ENCODE data around the gene ACACA. TPM values are rescaled to one million over a fixed set of nuclear protein-coding genes. Genes with fewer than 3 reads are reported as not detected.
"Not testable (repeated sequence)": the region's sequence is repeated elsewhere in the genome, so short reads cannot be mapped to it uniquely, and the experiment has no call there.

ACACA gene
- total and polyA plus RNA-seq, 4 donors = 6.1 to 49.9 (median 23.7) TPM

DNA sequence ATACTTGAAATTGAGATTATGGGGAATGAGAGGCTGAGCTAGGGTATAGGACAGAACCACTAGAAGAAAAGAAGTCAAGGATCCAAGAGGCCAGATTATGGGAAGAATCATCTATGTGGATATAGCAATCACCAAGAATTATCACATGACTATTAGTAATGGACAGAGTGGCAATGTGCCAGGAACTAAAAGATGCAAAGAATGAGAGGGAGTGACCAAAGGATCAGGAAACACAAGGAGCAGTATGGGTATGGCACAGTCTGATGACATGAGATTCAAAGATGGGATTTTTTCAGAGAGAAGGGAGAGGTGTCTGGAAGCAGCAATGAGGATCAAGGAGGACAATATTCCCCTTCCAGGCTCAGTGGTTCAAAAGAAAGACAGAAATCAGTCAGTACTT is 245.7 kb downstream of the ACACA start:
- H3K4me1 ChIP-seq (ENCODE audit: control insufficient read depth in 1 of 2, insufficient read depth in 2 of 2, low read length in 2 of 2) = no peaks in the 10 kb centered on the region
- intact Hi-C loops (cut with DNase I) = loop anchor here in 1 of 2 donors (5.0 kb wide), 1 partner anchor 34 kb away; no protein-coding TSS in a partner anchor
- no peak overlapping the region for H3K27ac ChIP-seq (ENCODE audit: low read depth in 1 of 2, low read length in 2 of 2)
- no peak overlapping the region for H3K4me3 ChIP-seq (ENCODE audit: low read length in 2 of 2)
- ATAC-seq (ENCODE audit: low FRiP score) (no peak), DNase-seq (no peak)
- H3K36me3 ChIP-seq (ENCODE audit: control insufficient read depth in 1 of 2, insufficient read depth in 2 of 2, low read length in 1 of 2) = no peaks in the 10 kb centered on the region
- no peaks in the 10 kb centered on the region for H3K9me3 ChIP-seq (ENCODE audit: control insufficient read depth, low read length)
- H3K27me3 ChIP-seq (ENCODE audit: control insufficient read depth in 1 of 2, insufficient read depth in 2 of 2, low read length in 1 of 2) = no peaks in the 10 kb centered on the region

DNA sequence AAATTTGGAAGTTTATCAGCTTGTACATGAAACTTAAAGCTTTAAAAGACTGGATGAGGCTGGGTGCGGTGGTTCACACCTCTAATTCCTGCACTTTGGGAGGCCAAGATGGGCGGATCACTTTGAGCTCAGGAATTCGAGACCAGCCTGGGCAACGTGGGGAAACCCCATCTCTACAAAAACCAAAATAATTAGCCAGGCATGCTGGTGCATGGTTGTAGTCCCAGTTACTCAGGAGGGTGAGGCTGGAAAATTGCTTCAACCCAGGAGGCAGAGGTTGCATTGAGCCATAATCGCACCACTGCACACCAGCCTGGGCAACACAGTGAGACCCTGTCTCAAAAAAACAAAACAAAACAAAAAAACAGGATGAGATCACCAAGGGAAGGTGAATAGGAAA is 248.3 kb downstream of the ACACA start:
- Histone ChIP-seq H3K36me3 (ENCODE audit: control insufficient read depth in 1 of 2, insufficient read depth in 2 of 2, low read length in 1 of 2) (no peaks in the 10 kb centered on the region), H3K9me3 (ENCODE audit: control insufficient read depth, low read length) (no peaks in the 10 kb centered on the region), H3K27ac (ENCODE audit: low read depth in 1 of 2, low read length in 2 of 2) (no peak overlapping the region), H3K4me3 (ENCODE audit: low read length in 2 of 2) (no peak overlapping the region), H3K4me1 (ENCODE audit: control insufficient read depth in 1 of 2, insufficient read depth in 2 of 2, low read length in 2 of 2) (no peaks in the 10 kb centered on the region), H3K27me3 (ENCODE audit: control insufficient read depth in 1 of 2, insufficient read depth in 2 of 2, low read length in 1 of 2) (no peaks in the 10 kb centered on the region)
- intact Hi-C loops (cut with DNase I) = no loop called here
- 95% methylated on average over 5 of the region's 5 CpGs for WGBS, 2 donors
- DNase-seq = no peak
- no peak for ATAC-seq (ENCODE audit: low FRiP score)

GRCh38 chr17:37148156-37148555 is 258.5 kb downstream of the ACACA start:
- DNase-seq = no peak
- no peaks in the 10 kb centered on the region for H3K27me3 ChIP-seq (ENCODE audit: control insufficient read depth in 1 of 2, insufficient read depth in 2 of 2, low read length in 1 of 2)
- H3K4me3 ChIP-seq (ENCODE audit: low read length in 2 of 2) = no peak overlapping the region
- no peaks in the 10 kb centered on the region for H3K9me3 ChIP-seq (ENCODE audit: control insufficient read depth, low read length)
- peaks cover 0 to 2% of the 10 kb centered on the region in 2 donors for H3K36me3 ChIP-seq (ENCODE audit: control insufficient read depth in 1 of 2, insufficient read depth in 2 of 2, low read length in 1 of 2)
- intact Hi-C loops (cut with DNase I) = no loop called here
- H3K27ac ChIP-seq (ENCODE audit: low read depth in 1 of 2, low read length in 2 of 2) = no peak overlapping the region
- no peaks in the 10 kb centered on the region for H3K4me1 ChIP-seq (ENCODE audit: control insufficient read depth in 1 of 2, insufficient read depth in 2 of 2, low read length in 2 of 2)
- ATAC-seq (ENCODE audit: low FRiP score) = no peak
- WGBS, 2 donors = 75 to 77% methylated on average over 2 of the region's 2 CpGs

DNA sequence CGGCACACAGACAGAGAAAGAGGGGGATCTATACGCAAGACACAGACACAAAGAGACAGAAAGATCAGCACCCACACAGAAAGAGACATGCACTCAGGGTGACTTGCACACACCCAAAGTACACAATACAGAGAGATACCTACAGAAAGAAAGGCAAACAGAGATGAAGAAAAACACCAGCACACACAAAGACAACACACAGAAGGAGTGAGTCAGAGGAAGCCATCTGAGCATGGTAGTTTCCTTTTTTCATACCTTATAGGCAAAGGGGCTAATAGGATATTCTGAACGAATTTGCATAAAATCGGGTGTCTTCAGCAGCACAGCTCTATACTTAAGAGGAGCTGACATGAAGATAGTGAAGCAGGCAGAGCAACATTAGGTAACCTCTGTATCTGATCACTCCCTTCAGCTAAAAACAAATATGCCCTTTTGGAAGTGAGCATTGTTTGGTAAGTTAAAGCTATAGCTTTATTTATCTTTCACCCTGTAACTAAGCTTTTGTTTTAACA is 259.3 kb downstream of the ACACA start:
- H3K27me3 ChIP-seq (ENCODE audit: control insufficient read depth in 1 of 2, insufficient read depth in 2 of 2, low read length in 1 of 2) = no peaks in the 10 kb centered on the region
- peaks cover 0 to 2% of the 10 kb centered on the region in 2 donors for H3K36me3 ChIP-seq (ENCODE audit: control insufficient read depth in 1 of 2, insufficient read depth in 2 of 2, low read length in 1 of 2)
- WGBS, 2 donors = 82 to 88% methylated on average over 4 of the region's 4 CpGs
- DNase-seq (no peak), ATAC-seq (ENCODE audit: low FRiP score) (no peak)
- H3K9me3 ChIP-seq (ENCODE audit: control insufficient read depth, low read length) = no peaks in the 10 kb centered on the region
- no peak overlapping the region for H3K27ac ChIP-seq (ENCODE audit: low read depth in 1 of 2, low read length in 2 of 2)
- no peak overlapping the region for H3K4me3 ChIP-seq (ENCODE audit: low read length in 2 of 2)
- intact Hi-C loops (cut with DNase I) = no loop called here
- H3K4me1 ChIP-seq (ENCODE audit: control insufficient read depth in 1 of 2, insufficient read depth in 2 of 2, low read length in 2 of 2) = no peaks in the 10 kb centered on the region

DNA sequence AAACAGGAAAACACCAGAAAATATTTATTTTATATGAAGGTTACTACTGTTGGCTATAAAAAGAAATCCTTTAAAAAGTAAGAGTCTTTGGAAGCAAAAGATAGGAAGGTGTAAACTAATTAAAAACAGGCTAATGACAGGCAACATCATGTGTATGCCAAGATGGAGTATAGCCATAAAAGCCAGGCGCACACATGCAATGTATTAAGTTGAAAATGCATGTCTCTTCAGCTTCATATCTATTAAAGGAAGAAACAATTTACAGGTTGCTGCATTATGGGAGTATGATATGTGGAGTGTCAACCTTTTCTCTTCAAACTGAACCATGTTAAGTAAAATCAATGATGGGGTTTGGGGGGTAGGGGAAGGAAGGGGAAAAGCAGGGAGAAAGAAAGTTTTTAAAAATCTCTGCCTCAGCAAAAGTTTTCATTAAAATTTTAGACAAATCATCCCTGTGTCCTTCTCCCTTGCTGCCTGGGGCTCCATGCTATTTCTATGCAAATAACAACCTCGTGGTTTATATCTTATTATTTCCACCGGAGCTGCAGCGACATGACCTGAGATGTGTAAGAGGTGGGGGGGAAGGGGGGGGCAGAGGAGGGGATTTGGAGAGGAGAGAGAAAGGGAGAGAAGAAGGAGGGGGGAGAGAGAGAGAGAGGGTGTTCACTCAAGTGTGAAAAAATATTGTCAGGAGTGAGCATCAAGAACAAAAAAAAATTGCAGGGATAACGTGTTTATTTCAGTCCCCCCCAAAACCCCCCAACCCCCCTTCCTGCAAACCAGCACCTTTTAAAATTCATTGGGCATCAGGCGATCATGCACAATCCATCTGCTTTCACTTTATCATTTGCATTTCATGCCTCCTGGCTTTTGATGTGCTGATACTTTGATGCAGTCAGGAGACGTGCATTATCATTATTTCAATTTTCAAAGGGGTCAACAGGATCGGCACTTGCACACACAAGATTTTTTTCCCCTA is 260.3 kb downstream of the ACACA start:
- Histone ChIP-seq H3K9me3 (ENCODE audit: control insufficient read depth, low read length) (no peaks in the 10 kb centered on the region), H3K27me3 (ENCODE audit: control insufficient read depth in 1 of 2, insufficient read depth in 2 of 2, low read length in 1 of 2) (no peaks in the 10 kb centered on the region), H3K4me1 (ENCODE audit: control insufficient read depth in 1 of 2, insufficient read depth in 2 of 2, low read length in 2 of 2) (no peaks in the 10 kb centered on the region), H3K27ac (ENCODE audit: low read depth in 1 of 2, low read length in 2 of 2) (no peak overlapping the region), H3K4me3 (ENCODE audit: low read length in 2 of 2) (no peak overlapping the region), H3K36me3 (ENCODE audit: control insufficient read depth in 1 of 2, insufficient read depth in 2 of 2, low read length in 1 of 2) (peaks cover 0 to 2% of the 10 kb centered on the region in 2 donors)
- WGBS, 2 donors = 90 to 93% methylated on average over 8 of the region's 8 CpGs
- intact Hi-C loops (cut with DNase I) = no loop called here
- ATAC-seq (ENCODE audit: low FRiP score) = no peak
- DNase-seq = no peak

GRCh38 chr17:37144075-37144701 is 262.4 kb downstream of the ACACA start:
- intact Hi-C loops (cut with DNase I) = no loop called here
- Histone ChIP-seq H3K4me3 (ENCODE audit: low read length in 2 of 2) (no peak overlapping the region), H3K36me3 (ENCODE audit: control insufficient read depth in 1 of 2, insufficient read depth in 2 of 2, low read length in 1 of 2) (peaks cover 0 to 3% of the 10 kb centered on the region in 2 donors), H3K27ac (ENCODE audit: low read depth in 1 of 2, low read length in 2 of 2) (no peak overlapping the region), H3K27me3 (ENCODE audit: control insufficient read depth in 1 of 2, insufficient read depth in 2 of 2, low read length in 1 of 2) (no peaks in the 10 kb centered on the region), H3K4me1 (ENCODE audit: control insufficient read depth in 1 of 2, insufficient read depth in 2 of 2, low read length in 2 of 2) (no peaks in the 10 kb centered on the region), H3K9me3 (ENCODE audit: control insufficient read depth, low read length) (no peaks in the 10 kb centered on the region)
- 93 to 94% methylated on average over 7 of the region's 7 CpGs for WGBS, 2 donors
- ATAC-seq (ENCODE audit: low FRiP score) (no peak), DNase-seq (no peak)

DNA sequence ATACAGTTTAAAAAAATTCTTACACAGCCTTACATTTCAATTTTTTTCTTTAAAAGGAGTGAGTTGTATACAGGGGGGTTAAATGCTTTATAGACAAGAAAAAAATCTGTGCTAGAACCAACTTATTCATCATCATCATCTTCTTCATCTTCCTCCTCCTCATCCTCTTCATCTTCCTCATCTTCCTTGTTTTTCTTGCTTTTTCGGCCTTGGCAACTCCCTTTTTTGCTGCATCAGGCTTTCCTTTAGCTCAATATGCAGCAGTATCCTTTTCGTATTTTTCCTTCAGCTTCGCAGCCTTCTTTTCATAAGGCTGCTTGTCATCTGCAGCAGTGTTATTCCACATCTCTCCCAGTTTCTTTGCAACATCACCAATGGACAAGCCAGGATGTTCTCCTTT is 263.1 kb downstream of the ACACA start:
- H3K9me3 ChIP-seq (ENCODE audit: control insufficient read depth, low read length); H3K36me3 ChIP-seq (ENCODE audit: control insufficient read depth in 1 of 2, insufficient read depth in 2 of 2, low read length in 1 of 2); H3K27me3 ChIP-seq (ENCODE audit: control insufficient read depth in 1 of 2, insufficient read depth in 2 of 2, low read length in 1 of 2); intact Hi-C loops (cut with DNase I); H3K4me1 ChIP-seq (ENCODE audit: control insufficient read depth in 1 of 2, insufficient read depth in 2 of 2, low read length in 2 of 2); ATAC-seq (ENCODE audit: low FRiP score); H3K4me3 ChIP-seq (ENCODE audit: low read length in 2 of 2); DNase-seq; H3K27ac ChIP-seq (ENCODE audit: low read depth in 1 of 2, low read length in 2 of 2): not testable (repeated sequence)
- WGBS, 2 donors = 91 to 100% methylated on average over 3 of the region's 3 CpGs

- Histone ChIP-seq H3K27me3 (ENCODE audit: control insufficient read depth in 1 of 2, insufficient read depth in 2 of 2, low read length in 1 of 2) (no peaks in the 10 kb centered on the region), H3K27ac (ENCODE audit: low read depth in 1 of 2, low read length in 2 of 2) (no peak overlapping the region), H3K4me1 (ENCODE audit: control insufficient read depth in 1 of 2, insufficient read depth in 2 of 2, low read length in 2 of 2) (no peaks in the 10 kb centered on the region), H3K36me3 (ENCODE audit: control insufficient read depth in 1 of 2, insufficient read depth in 2 of 2, low read length in 1 of 2) (peaks cover 0 to 6% of the 10 kb centered on the region in 2 donors), H3K4me3 (ENCODE audit: low read length in 2 of 2) (no peak overlapping the region), H3K9me3 (ENCODE audit: control insufficient read depth, low read length) (no peaks in the 10 kb centered on the region)
- DNase-seq = no peak
- intact Hi-C loops (cut with DNase I) = no loop called here
- WGBS, 2 donors = 89 to 93% methylated on average over 5 of the region's 5 CpGs
- no peak for ATAC-seq (ENCODE audit: low FRiP score)
These were observed 264.2 kb downstream of the ACACA start for GRCh38 chr17:37142294-37142896.
